Endothelial cell of umbilical vein (primary cell): Measurements from ENCODE around the gene SLX1A. TPM values are rescaled to one million over a fixed set of nuclear protein-coding genes. Genes with fewer than 3 reads are reported as not detected.

Experiments used
- BruUV-seq: library from RNA; stranded (reverse); fragments of 400-500 nt; replicated peaks from 2 replicates; lab custom pipeline; 2021; lab: Mats Ljungman, UMichigan
- CTCF ChIA-PET: fragments of 300-600, 350-600 bp; sonication (Branson Sonifier 250); formaldehyde crosslinking; loops from one replicate; lab custom pipeline; 2021; ENCODE audit warnings: antibody characterized with exemption, inconsistent platforms; lab: Charles Lee
- POLR2A ChIA-PET: fragments of 300-600, 350-600 bp; sonication (Branson Sonifier 250); formaldehyde crosslinking; loops from one replicate; lab custom pipeline; 2021; ENCODE audit warnings: antibody characterized with exemption, inconsistent platforms; lab: Charles Lee
- DNase-seq: peaks from one replicate; pipeline ENCODE4 v3.0.0-alpha.2; 2011; ENCODE audit warnings: low read depth, low spot score
- FAIRE-seq: peaks from 2 replicates; lab custom pipeline; 2011; peaks lifted over from hg19 to GRCh38; lab: Jason Lieb, UNC
- H2AFZ ChIP-seq: 2 replicates; pipeline ENCODE4 v1.6.0; 2012; ENCODE audit warnings: low read depth, low read length, control low read depth, inconsistent platforms
- H3K27ac ChIP-seq: 2 replicates; pipeline ENCODE4 v1.5.1; 2011; ENCODE audit warnings: low read depth, mild to moderate bottlenecking, control low read depth, low read length, moderate library complexity; ENCODE audit not compliant: insufficient read depth
- H3K27me3 ChIP-seq, 2 experiments: 2 replicates each; pipeline versions ENCODE4 v1.6.0 to v1.6.1; 2011; ENCODE audit warnings: low read length in 2 of 2, mixed read lengths in 1 of 2; ENCODE audit not compliant: control insufficient read depth in 2 of 2, insufficient read depth in 2 of 2
- H3K36me3 ChIP-seq, 2 experiments: 2 replicates in 1 of 2; 3 replicates in 1 of 2; pipeline ENCODE4 v1.5.1; 2011; ENCODE audit warnings: low read length in 2 of 2, mild to moderate bottlenecking in 1 of 2, moderate library complexity in 1 of 2; ENCODE audit not compliant: control insufficient read depth in 2 of 2, insufficient read depth in 2 of 2; ENCODE audit errors: extremely low read depth in 1 of 2
- H3K4me1 ChIP-seq: 3 replicates; pipeline ENCODE4 v1.5.1; 2011; ENCODE audit warnings: mild to moderate bottlenecking, low read length; ENCODE audit not compliant: control insufficient read depth, insufficient read depth; ENCODE audit errors: extremely low read depth
- H3K4me2 ChIP-seq: 2 replicates; pipeline ENCODE4 v1.6.1; 2011; ENCODE audit warnings: low read length, control low read depth, mixed read lengths; ENCODE audit not compliant: insufficient read depth
- H3K4me3 ChIP-seq, 3 experiments: fragments of 200-600 bp in 1 of 3; sonication (generic), shearing (Covaris generic) in 1 of 3; replicated peaks in 1 of 3; 2 replicates each; pipeline ENCODE4 v1.5.1; 2011 to 2016; ENCODE audit warnings: control low read depth in 3 of 3, low read length in 3 of 3, mild to moderate bottlenecking in 2 of 3, inconsistent platforms in 1 of 3, low read depth in 1 of 3, moderate library complexity in 1 of 3; ENCODE audit not compliant: insufficient read depth in 1 of 3
- H3K79me2 ChIP-seq: 2 replicates; pipeline ENCODE4 v1.6.0; 2012; ENCODE audit warnings: low read length, inconsistent platforms; ENCODE audit not compliant: control insufficient read depth, insufficient read depth
- H3K9ac ChIP-seq: replicated peaks from 2 replicates; pipeline ENCODE3; 2011; ENCODE audit warnings: low read length, control low read depth; ENCODE audit not compliant: insufficient read depth; ENCODE audit errors: extremely low read depth
- H3K9me1 ChIP-seq: replicated peaks from 3 replicates; pipeline ENCODE4 v1.6.0; 2011; ENCODE audit warnings: mild to moderate bottlenecking, low read length; ENCODE audit not compliant: control insufficient read depth, insufficient read depth; ENCODE audit errors: extremely low read depth
- H3K9me3 ChIP-seq: replicated peaks from 2 replicates; pipeline ENCODE4 v1.5.1; 2012; ENCODE audit warnings: low read length, inconsistent platforms; ENCODE audit not compliant: control insufficient read depth, insufficient read depth
- H4K20me1 ChIP-seq: replicated peaks from 2 replicates; pipeline ENCODE3; 2011; ENCODE audit warnings: mild to moderate bottlenecking, low read length; ENCODE audit not compliant: control insufficient read depth, insufficient read depth; ENCODE audit errors: extremely low read depth
- EZH2 ChIP-seq: IDR thresholded peaks from 2 replicates; pipeline ENCODE4 v1.6.1; 2012; ENCODE audit warnings: borderline replicate concordance, low read depth, mild to moderate bottlenecking, moderate library complexity, low read length, inconsistent platforms; ENCODE audit not compliant: severe bottlenecking
- FOS ChIP-seq: IDR thresholded peaks from 2 replicates; pipeline ENCODE4 v1.6.1; 2011; ENCODE audit warnings: mild to moderate bottlenecking, low read length, moderate library complexity, borderline replicate concordance; ENCODE audit not compliant: insufficient read depth
- GATA2 ChIP-seq: IDR thresholded peaks from 2 replicates; pipeline ENCODE4 v1.7.0; 2011; ENCODE audit warnings: low read depth, mild to moderate bottlenecking, moderate library complexity, mixed read lengths, low read length; ENCODE audit not compliant: insufficient read length, insufficient read depth
- JUN ChIP-seq: IDR thresholded peaks from 2 replicates; pipeline ENCODE4 v1.6.1; 2011; ENCODE audit warnings: borderline replicate concordance, low read depth; ENCODE audit not compliant: insufficient read length, insufficient read depth
- MYC ChIP-seq: IDR thresholded peaks from one replicate; pipeline ENCODE4 v1.6.1; 2011; ENCODE audit warnings: mild to moderate bottlenecking, low read depth, low read length
- POLR2A ChIP-seq: IDR thresholded peaks from 2 replicates; pipeline ENCODE4 v1.6.1; 2012; ENCODE audit warnings: low read depth, mild to moderate bottlenecking, control low read depth, low read length
- POLR2AphosphoS5 ChIP-seq: IDR thresholded peaks from 2 replicates; pipeline ENCODE4 v1.6.1; 2012; ENCODE audit warnings: low read depth, mild to moderate bottlenecking, control low read depth, low read length, moderate library complexity; ENCODE audit not compliant: insufficient read depth
- dilution Hi-C: fragments of 300-500 bp; cut with MboI; formaldehyde crosslinking; loops from one replicate; pipeline ENCODE4 v1.15.0; 2019; ENCODE audit warnings: low sequenced_read_pairs; ENCODE audit not compliant: extremely low pct_ligation_motif_present
- intact Hi-C: fragments of 100-400 bp; cut with micrococcal nuclease; formaldehyde crosslinking; loops from one replicate; pipeline ENCODE4 v1.10.0; 2022
- polyA plus RNA-seq, 4 experiments: library from polyadenylated mRNA; depleted of rRNA in 3 of 4; stranded (reverse) in 3 of 4; unstranded in 1 of 4; fragments of >200 nt; gene quantifications; 2 replicates each; pipeline versions ENCODE4 v1.2.1 to v1.2.3, GENCODE V29; 2011 to 2012; ENCODE audit warnings: missing spikeins in 1 of 4
- total RNA-seq: library from RNA; stranded (reverse); gene quantifications from 2 replicates; pipeline ENCODE4 v1.2.3, GENCODE V29; 2021
- TF ChIP-seq, protein P1 (sequence below): IDR thresholded peaks from 2 replicates; pipeline ENCODE4 v1.6.1; 2011; ENCODE audit not compliant: insufficient read depth, insufficient read length
- TF ChIP-seq, protein P2 (sequence below), 2 donors: IDR thresholded peaks; 1 replicate in 1 of 2; 2 replicates in 1 of 2; pipeline ENCODE4 v1.5.1; 2011; ENCODE audit warnings: low read length in 2 of 2, mild to moderate bottlenecking in 2 of 2, moderate library complexity in 2 of 2, control low read depth in 1 of 2, inconsistent platforms in 1 of 2, low read depth in 1 of 2; ENCODE audit not compliant: insufficient read depth in 1 of 2; ENCODE audit errors: extremely low read depth in 1 of 2

Gene SLX1A
- total and polyA plus RNA-seq, 2 donors (not counting 3 experiments of a cell fraction or from before 2014, with no cell fraction given): 28.9 to 30.9 TPM

DNA sequence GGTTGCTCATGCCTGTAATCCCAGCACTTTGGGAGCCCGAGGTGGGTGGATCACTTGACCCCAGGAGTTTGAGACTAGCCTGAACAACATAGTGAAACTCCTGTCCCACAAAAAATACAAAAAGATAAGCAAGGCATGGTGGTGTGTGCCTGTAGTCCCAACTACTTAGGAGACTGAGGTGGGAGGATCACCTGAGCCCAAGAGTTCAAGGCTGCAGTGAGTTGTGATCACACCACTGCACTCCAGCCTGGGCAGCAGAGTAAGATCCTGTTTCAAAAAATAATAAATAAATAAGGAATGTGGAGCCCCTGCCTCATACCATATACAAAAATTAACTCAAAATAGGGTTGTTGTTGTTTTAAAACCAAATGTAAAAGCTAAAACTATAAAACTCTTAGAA lies 36.5 kb upstream of the SLX1A start:
- H3K27me3 ChIP-seq: no peaks in the 10 kb centered on the region
- BruUV-seq: no TSS peak
- no peaks in the 10 kb centered on the region for H3K4me1 ChIP-seq
- H3K9me1 ChIP-seq: no peaks in the 10 kb centered on the region
- no peaks in the 10 kb centered on the region for H3K36me3 ChIP-seq
- no peak for FAIRE-seq
- TF ChIP-seq JUN (no peak), POLR2A (no peak), MYC (no peak), POLR2AphosphoS5 (no peak), GATA2 (no peak), EZH2 (no peak), FOS (no peak)
- TF ChIP-seq, protein P1, sequence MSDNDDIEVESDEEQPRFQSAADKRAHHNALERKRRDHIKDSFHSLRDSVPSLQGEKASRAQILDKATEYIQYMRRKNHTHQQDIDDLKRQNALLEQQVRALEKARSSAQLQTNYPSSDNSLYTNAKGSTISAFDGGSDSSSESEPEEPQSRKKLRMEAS: no peak
- TF ChIP-seq, protein P2, sequence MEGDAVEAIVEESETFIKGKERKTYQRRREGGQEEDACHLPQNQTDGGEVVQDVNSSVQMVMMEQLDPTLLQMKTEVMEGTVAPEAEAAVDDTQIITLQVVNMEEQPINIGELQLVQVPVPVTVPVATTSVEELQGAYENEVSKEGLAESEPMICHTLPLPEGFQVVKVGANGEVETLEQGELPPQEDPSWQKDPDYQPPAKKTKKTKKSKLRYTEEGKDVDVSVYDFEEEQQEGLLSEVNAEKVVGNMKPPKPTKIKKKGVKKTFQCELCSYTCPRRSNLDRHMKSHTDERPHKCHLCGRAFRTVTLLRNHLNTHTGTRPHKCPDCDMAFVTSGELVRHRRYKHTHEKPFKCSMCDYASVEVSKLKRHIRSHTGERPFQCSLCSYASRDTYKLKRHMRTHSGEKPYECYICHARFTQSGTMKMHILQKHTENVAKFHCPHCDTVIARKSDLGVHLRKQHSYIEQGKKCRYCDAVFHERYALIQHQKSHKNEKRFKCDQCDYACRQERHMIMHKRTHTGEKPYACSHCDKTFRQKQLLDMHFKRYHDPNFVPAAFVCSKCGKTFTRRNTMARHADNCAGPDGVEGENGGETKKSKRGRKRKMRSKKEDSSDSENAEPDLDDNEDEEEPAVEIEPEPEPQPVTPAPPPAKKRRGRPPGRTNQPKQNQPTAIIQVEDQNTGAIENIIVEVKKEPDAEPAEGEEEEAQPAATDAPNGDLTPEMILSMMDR (IDR thresholded peaks at IDR 0.05; ENCODE audit: extremely low read depth in 1 of 2, insufficient read depth in 1 of 2, low read depth in 1 of 2, low read length in 2 of 2): no peak
- ChIA-PET CTCF (interaction anchor here (0.6 to 1.7 kb wide), 2 partner anchors 24 to 45 kb away, joined by 3 to 4 read pairs; no protein-coding TSS in a partner anchor), POLR2A (no interaction called here)
- H3K9ac ChIP-seq: no peak overlapping the region
- dilution Hi-C loops (no loop called here), intact Hi-C loops (no loop called here)
- H4K20me1 ChIP-seq: no peaks in the 10 kb centered on the region
- no peak overlapping the region for H3K4me2 ChIP-seq
- H3K4me3 ChIP-seq: no peak overlapping the region
- H2AFZ ChIP-seq: no peak overlapping the region
- H3K9me3 ChIP-seq: no peaks in the 10 kb centered on the region
- no peak overlapping the region for H3K27ac ChIP-seq
- no peaks in the 10 kb centered on the region for H3K79me2 ChIP-seq
- DNase-seq: no peak
